K562 (cell line): ENCODE data around the gene P4HB. TPM values are rescaled to one million over a fixed set of nuclear protein-coding genes. Genes with fewer than 3 reads are reported as not detected.

Experiments
- BRF1 ChIP-seq: IDR thresholded peaks from 3 replicates; pipeline ENCODE4 v1.6.1; 2011; ENCODE audit warnings: borderline replicate concordance, mild to moderate bottlenecking; ENCODE audit not compliant: insufficient read length; ENCODE audit errors: extremely low read depth
- HMG20B ChIP-seq: fragments of 250-450 bp; sonication (Bioruptor Pico); IDR thresholded peaks from 2 replicates; pipeline ENCODE4 v1.5.0; 2021; ENCODE audit warnings: mild to moderate bottlenecking
- HNRNPL ChIP-seq: fragments of 200-400 bp; formaldehyde crosslinking; IDR thresholded peaks from 2 replicates; pipeline ENCODE4 v1.6.1; 2017; ENCODE audit warnings: low read depth, mild to moderate bottlenecking, low read length
- MAZ ChIP-seq, 2 experiments: fragments of 450-650 bp in 1 of 2; sonication (generic) in 1 of 2; formaldehyde crosslinking; IDR thresholded peaks in 1 of 2; conservative IDR thresholded peaks in 1 of 2; 2 replicates each; pipeline versions ENCODE4 v1.4.0 to v1.5.0; 2020; ENCODE audit warnings: mild to moderate bottlenecking in 1 of 2, missing genetic modification reagents in 1 of 2
- NBN ChIP-seq: fragments of 450-650 bp; IDR thresholded peaks from 2 replicates; pipeline ENCODE4 v1.6.1; 2016; ENCODE audit warnings: low read depth, mild to moderate bottlenecking
- NFATC3 ChIP-seq: fragments of 450-650 bp; IDR thresholded peaks from 2 replicates; pipeline ENCODE4 v1.6.1; 2017; ENCODE audit warnings: mild to moderate bottlenecking
- PCBP1 ChIP-seq: fragments of 200-400 bp; formaldehyde crosslinking; IDR thresholded peaks from 2 replicates; pipeline ENCODE4 v1.6.1; 2018; ENCODE audit warnings: mild to moderate bottlenecking, low read depth, low read length; ENCODE audit not compliant: poor library complexity, severe bottlenecking
- ZNF232 ChIP-seq: sonication (generic); formaldehyde crosslinking; IDR thresholded peaks from 2 replicates; pipeline ENCODE4 v1.8.0; 2022; ENCODE audit warnings: mild to moderate bottlenecking, missing genetic modification reagents
- ZNF57 ChIP-seq: fragments of 450-650 bp; formaldehyde crosslinking; IDR thresholded peaks from 2 replicates; pipeline ENCODE4 v1.4.0; 2020; ENCODE audit warnings: mild to moderate bottlenecking, moderate library complexity
- ZNF668 ChIP-seq: fragments of 250-450 bp; sonication (Bioruptor Pico); IDR thresholded peaks from 2 replicates; pipeline ENCODE4 v1.8.0; 2022; ENCODE audit warnings: mild to moderate bottlenecking, inconsistent platforms
- polyA plus RNA-seq, 8 experiments: library from polyadenylated mRNA; depleted of rRNA in 4 of 8; stranded (reverse) in 5 of 8; unstranded in 3 of 8; fragments of >200 nt; fragmentation: Nextera tagmentation in 2 of 8; fragmentation: Illumina TruSeq in 1 of 8; extraction: Ambion mirVana in 2 of 8; extraction: Trizol in 1 of 8; gene quantifications; 2 replicates each; pipeline versions ENCODE4 v1.2.1 to v1.2.3, GENCODE V29; 2011 to 2014; ENCODE audit warnings: inconsistent platforms in 1 of 8, missing spikeins in 1 of 8
- total RNA-seq, 7 experiments: library from RNA; depleted of rRNA in 6 of 7; stranded (reverse); fragments of >200 nt in 6 of 7; fragmentation: Illumina TruSeq in 2 of 7; extraction: Trizol in 2 of 7; gene quantifications; 2 replicates each; pipeline versions ENCODE4 v1.2.1 to v1.2.3, GENCODE V29; 2011 to 2021; ENCODE audit warnings: low replicate concordance in 1 of 7
- TF ChIP-seq, protein P1 (sequence below): fragments of 450-650 bp; IDR thresholded peaks from 2 replicates; pipeline ENCODE4 v1.6.1; 2016; ENCODE audit warnings: mild to moderate bottlenecking
- TF ChIP-seq, protein P2 (sequence below), 2 experiments: fragments of 450-650 bp in 1 of 2; sonication (generic) in 1 of 2; formaldehyde crosslinking; conservative IDR thresholded peaks; 2 replicates each; pipeline versions ENCODE4 v1.4.0 to v1.8.1; 2020 to 2022; ENCODE audit warnings: mild to moderate bottlenecking in 1 of 2, missing genetic modification reagents in 1 of 2
- TF ChIP-seq, protein P3 (sequence below): fragments of 450-650 bp; IDR thresholded peaks from 2 replicates; pipeline ENCODE4 v1.6.1; 2018; ENCODE audit not compliant: partially characterized antibody
- TF ChIP-seq, protein P4 (sequence below): fragments of 250-450 bp; sonication (Bioruptor Pico); IDR thresholded peaks from 2 replicates; pipeline ENCODE4 v1.4.0; 2020

Gene P4HB
- total and polyA plus RNA-seq, 9 of the 15 experiments (the other 6 are each of a cell fraction or from before 2014, with no cell fraction given), result 4.4 to 645 (median 325) TPM

DNA sequence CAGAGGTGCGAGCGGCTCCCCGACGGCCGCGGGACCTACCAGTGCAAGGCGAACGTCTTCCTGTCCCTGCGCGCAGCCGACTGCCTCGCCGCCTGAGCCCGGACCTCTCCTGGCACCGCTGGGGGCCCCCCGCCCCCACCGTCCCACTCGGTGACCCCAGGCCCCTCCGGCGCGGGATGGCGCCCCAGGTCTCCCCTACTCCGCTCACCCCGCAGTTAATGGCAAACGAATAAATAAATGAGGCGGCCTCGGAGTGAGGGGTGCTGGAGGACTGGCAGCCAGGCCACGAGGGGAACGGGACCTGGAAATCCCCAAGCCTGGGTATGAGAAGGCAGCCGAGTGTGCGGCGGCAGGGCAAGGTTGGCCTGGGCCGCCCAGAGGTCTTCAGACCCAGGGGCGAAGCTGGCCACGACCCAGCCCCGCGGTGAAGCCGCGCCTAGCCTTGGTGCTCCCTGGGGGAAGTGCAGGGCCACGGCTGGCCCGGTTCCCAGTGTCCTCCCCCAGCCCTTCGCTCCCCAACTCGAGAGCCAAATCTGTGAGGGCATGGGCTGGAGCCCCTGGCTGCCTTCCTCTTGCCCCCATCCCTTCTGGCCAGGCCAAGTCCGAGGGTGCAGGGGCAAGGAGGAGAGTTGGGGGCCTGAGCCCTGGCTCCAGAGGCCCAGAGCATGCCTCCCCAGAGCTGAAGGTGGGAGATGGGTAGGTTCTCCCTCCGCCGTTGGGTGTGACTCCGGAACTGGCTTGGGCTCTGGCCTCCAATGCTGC, 42.5 kb upstream of the P4HB start (continued):
- TF ChIP-seq NBN (no peak), ZNF668 (no peak), HMG20B (no peak), NFATC3 (no peak), HNRNPL (0 out of 2 replicates have a peak, but pooled peaks have one; percentile 6), MAZ (CRISPR knock-in tag; conservative IDR thresholded peaks at IDR 0.05 in 1 of 2, IDR thresholded peaks at IDR 0.05 in 1 of 2) (peak; percentile 0 to 6; a peak in 1 of 4 replicates), BRF1 (no peak), ZNF57 (CRISPR knock-in tag) (no peak), PCBP1 (no peak), ZNF232 (CRISPR knock-in tag) (no peak)
- TF ChIP-seq, protein P1, sequence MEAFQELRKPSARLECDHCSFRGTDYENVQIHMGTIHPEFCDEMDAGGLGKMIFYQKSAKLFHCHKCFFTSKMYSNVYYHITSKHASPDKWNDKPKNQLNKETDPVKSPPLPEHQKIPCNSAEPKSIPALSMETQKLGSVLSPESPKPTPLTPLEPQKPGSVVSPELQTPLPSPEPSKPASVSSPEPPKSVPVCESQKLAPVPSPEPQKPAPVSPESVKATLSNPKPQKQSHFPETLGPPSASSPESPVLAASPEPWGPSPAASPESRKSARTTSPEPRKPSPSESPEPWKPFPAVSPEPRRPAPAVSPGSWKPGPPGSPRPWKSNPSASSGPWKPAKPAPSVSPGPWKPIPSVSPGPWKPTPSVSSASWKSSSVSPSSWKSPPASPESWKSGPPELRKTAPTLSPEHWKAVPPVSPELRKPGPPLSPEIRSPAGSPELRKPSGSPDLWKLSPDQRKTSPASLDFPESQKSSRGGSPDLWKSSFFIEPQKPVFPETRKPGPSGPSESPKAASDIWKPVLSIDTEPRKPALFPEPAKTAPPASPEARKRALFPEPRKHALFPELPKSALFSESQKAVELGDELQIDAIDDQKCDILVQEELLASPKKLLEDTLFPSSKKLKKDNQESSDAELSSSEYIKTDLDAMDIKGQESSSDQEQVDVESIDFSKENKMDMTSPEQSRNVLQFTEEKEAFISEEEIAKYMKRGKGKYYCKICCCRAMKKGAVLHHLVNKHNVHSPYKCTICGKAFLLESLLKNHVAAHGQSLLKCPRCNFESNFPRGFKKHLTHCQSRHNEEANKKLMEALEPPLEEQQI, result no peak
- TF ChIP-seq, protein P2, sequence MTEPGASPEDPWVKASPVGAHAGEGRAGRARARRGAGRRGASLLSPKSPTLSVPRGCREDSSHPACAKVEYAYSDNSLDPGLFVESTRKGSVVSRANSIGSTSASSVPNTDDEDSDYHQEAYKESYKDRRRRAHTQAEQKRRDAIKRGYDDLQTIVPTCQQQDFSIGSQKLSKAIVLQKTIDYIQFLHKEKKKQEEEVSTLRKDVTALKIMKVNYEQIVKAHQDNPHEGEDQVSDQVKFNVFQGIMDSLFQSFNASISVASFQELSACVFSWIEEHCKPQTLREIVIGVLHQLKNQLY (CRISPR knock-in tag; conservative IDR thresholded peaks at IDR 0.05), result no peak
- TF ChIP-seq, protein P3, sequence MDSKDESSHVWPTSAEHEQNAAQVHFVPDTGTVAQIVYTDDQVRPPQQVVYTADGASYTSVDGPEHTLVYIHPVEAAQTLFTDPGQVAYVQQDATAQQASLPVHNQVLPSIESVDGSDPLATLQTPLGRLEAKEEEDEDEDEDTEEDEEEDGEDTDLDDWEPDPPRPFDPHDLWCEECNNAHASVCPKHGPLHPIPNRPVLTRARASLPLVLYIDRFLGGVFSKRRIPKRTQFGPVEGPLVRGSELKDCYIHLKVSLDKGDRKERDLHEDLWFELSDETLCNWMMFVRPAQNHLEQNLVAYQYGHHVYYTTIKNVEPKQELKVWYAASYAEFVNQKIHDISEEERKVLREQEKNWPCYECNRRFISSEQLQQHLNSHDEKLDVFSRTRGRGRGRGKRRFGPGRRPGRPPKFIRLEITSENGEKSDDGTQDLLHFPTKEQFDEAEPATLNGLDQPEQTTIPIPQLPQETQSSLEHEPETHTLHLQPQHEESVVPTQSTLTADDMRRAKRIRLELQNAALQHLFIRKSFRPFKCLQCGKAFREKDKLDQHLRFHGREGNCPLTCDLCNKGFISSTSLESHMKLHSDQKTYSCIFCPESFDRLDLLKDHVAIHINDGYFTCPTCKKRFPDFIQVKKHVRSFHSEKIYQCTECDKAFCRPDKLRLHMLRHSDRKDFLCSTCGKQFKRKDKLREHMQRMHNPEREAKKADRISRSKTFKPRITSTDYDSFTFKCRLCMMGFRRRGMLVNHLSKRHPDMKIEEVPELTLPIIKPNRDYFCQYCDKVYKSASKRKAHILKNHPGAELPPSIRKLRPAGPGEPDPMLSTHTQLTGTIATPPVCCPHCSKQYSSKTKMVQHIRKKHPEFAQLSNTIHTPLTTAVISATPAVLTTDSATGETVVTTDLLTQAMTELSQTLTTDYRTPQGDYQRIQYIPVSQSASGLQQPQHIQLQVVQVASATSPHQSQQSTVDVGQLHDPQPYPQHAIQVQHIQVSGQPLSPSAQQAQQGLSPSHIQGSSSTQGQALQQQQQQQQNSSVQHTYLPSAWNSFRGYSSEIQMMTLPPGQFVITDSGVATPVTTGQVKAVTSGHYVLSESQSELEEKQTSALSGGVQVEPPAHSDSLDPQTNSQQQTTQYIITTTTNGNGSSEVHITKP, result no peak
- TF ChIP-seq, protein P4, sequence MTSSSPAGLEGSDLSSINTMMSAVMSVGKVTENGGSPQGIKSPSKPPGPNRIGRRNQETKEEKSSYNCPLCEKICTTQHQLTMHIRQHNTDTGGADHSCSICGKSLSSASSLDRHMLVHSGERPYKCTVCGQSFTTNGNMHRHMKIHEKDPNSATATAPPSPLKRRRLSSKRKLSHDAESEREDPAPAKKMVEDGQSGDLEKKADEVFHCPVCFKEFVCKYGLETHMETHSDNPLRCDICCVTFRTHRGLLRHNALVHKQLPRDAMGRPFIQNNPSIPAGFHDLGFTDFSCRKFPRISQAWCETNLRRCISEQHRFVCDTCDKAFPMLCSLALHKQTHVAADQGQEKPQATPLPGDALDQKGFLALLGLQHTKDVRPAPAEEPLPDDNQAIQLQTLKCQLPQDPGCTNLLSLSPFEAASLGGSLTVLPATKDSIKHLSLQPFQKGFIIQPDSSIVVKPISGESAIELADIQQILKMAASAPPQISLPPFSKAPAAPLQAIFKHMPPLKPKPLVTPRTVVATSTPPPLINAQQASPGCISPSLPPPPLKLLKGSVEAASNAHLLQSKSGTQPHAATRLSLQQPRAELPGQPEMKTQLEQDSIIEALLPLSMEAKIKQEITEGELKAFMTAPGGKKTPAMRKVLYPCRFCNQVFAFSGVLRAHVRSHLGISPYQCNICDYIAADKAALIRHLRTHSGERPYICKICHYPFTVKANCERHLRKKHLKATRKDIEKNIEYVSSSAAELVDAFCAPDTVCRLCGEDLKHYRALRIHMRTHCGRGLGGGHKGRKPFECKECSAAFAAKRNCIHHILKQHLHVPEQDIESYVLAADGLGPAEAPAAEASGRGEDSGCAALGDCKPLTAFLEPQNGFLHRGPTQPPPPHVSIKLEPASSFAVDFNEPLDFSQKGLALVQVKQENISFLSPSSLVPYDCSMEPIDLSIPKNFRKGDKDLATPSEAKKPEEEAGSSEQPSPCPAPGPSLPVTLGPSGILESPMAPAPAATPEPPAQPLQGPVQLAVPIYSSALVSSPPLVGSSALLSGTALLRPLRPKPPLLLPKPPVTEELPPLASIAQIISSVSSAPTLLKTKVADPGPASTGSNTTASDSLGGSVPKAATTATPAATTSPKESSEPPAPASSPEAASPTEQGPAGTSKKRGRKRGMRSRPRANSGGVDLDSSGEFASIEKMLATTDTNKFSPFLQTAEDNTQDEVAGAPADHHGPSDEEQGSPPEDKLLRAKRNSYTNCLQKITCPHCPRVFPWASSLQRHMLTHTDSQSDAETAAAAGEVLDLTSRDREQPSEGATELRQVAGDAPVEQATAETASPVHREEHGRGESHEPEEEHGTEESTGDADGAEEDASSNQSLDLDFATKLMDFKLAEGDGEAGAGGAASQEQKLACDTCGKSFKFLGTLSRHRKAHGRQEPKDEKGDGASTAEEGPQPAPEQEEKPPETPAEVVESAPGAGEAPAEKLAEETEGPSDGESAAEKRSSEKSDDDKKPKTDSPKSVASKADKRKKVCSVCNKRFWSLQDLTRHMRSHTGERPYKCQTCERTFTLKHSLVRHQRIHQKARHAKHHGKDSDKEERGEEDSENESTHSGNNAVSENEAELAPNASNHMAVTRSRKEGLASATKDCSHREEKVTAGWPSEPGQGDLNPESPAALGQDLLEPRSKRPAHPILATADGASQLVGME (CRISPR knock-in tag), result no peak
